PC-3 (cell line): ENCODE measurements around the gene MAD1L1. TPM values are rescaled to one million over a fixed set of nuclear protein-coding genes. Genes with fewer than 3 reads are reported as not detected.

Source experiments
- ATAC-seq: fragments of 200-7000 bp; cut with Tn5 transposase; 2 replicates; pipeline ENCODE4 v1.9.1; 2020; ENCODE audit warnings: mild to moderate bottlenecking, moderate library complexity
- BruUV-seq: library from RNA; stranded (reverse); fragments of 400-500 nt; replicated peaks from 2 replicates; lab custom pipeline; 2021; lab: Mats Ljungman, UMichigan
- CTCF ChIA-PET: fragments of 300-600 bp; sonication (Branson Sonifier 250); formaldehyde crosslinking; loops from one replicate; lab custom pipeline; 2022; ENCODE audit warnings: antibody characterized with exemption; lab: Charles Lee
- POLR2A ChIA-PET: fragments of 300-600 bp; sonication (Branson Sonifier 250); formaldehyde crosslinking; loops from one replicate; lab custom pipeline; 2022; ENCODE audit warnings: antibody characterized with exemption; ENCODE audit not compliant: unreplicated experiment; lab: Charles Lee
- DNase-seq: peaks from one replicate; pipeline ENCODE4 v3.0.0-alpha.2; 2015
- H2AFZ ChIP-seq: fragments of 300-600 bp; sonication (generic); 2 replicates; pipeline ENCODE4 v1.6.0; 2016; ENCODE audit warnings: antibody characterized with exemption, low read length
- H3F3A ChIP-seq: fragments of 300-600 bp; sonication (generic); one replicate; pipeline ENCODE4 v1.6.0; 2017; ENCODE audit warnings: antibody characterized with exemption, low read length, control low read depth, mild to moderate bottlenecking; ENCODE audit not compliant: unreplicated experiment
- H3K27ac ChIP-seq: fragments of 300-600 bp; sonication (generic); 2 replicates; pipeline ENCODE4 v1.5.1; 2016; ENCODE audit warnings: mild to moderate bottlenecking, low read length
- H3K27me3 ChIP-seq: fragments of 300-600 bp; sonication (generic); 2 replicates; pipeline ENCODE4 v1.6.1; 2016; ENCODE audit warnings: low read length, mixed read lengths
- H3K36me3 ChIP-seq: fragments of 300-600 bp; sonication (generic); 2 replicates; pipeline ENCODE4 v1.6.1; 2016; ENCODE audit warnings: low read depth, mixed run types, low read length, mixed read lengths
- H3K4me1 ChIP-seq: fragments of 300-600 bp; sonication (generic); 2 replicates; pipeline ENCODE4 v1.5.1; 2016; ENCODE audit warnings: low read length; ENCODE audit not compliant: insufficient read depth
- H3K4me2 ChIP-seq: fragments of 300-600 bp; sonication (generic); 2 replicates; pipeline ENCODE4 v1.6.0; 2016; ENCODE audit warnings: low read length
- H3K4me3 ChIP-seq: fragments of 300-600 bp; sonication (generic); 2 replicates; pipeline ENCODE4 v1.5.1; 2016; ENCODE audit warnings: mild to moderate bottlenecking, low read length, mixed read lengths
- H3K79me2 ChIP-seq: fragments of 300-600 bp; sonication (generic); 2 replicates; pipeline ENCODE4 v1.6.1; 2017; ENCODE audit warnings: low read length, mixed read lengths
- H3K9ac ChIP-seq: fragments of 300-600 bp; sonication (generic); 2 replicates; pipeline ENCODE4 v1.6.0; 2016; ENCODE audit warnings: mild to moderate bottlenecking, low read length
- H3K9me2 ChIP-seq: fragments of 300-600 bp; sonication (generic); replicated peaks from 2 replicates; pipeline ENCODE4 v1.6.1; 2016; ENCODE audit warnings: mixed run types, low read length, mixed read lengths
- H3K9me3 ChIP-seq: fragments of 300-600 bp; sonication (generic); 2 replicates; pipeline ENCODE4 v1.6.1; 2016; ENCODE audit warnings: low read length, mixed read lengths
- H4K20me1 ChIP-seq: fragments of 300-600 bp; sonication (generic); 2 replicates; pipeline ENCODE4 v1.6.1; 2016; ENCODE audit warnings: low read length, mixed read lengths
- EZH2 ChIP-seq: fragments of 300-600 bp; sonication (generic); IDR thresholded peaks from one replicate; pipeline ENCODE4 v1.6.1; 2017; ENCODE audit warnings: antibody characterized with exemption, mild to moderate bottlenecking, low read length; ENCODE audit not compliant: unreplicated experiment
- EZH2phosphoT487 ChIP-seq: fragments of 300-600 bp; sonication (generic); IDR thresholded peaks from 2 replicates; pipeline ENCODE4 v1.6.1; 2018; ENCODE audit warnings: mild to moderate bottlenecking, antibody characterized with exemption, low read length, borderline replicate concordance
- intact Hi-C: fragments of 100-400 bp; cut with micrococcal nuclease; formaldehyde crosslinking; loops from 2 replicates; pipeline ENCODE4 v1.9.0; 2023
- total RNA-seq: library from RNA; depleted of rRNA; stranded (reverse); fragments of >200 nt; gene quantifications from 2 replicates; pipeline ENCODE4 v1.2.3, GENCODE V29; 2014
- TF ChIP-seq, protein P1 (sequence below): fragments of 300-600 bp; sonication (generic); conservative IDR thresholded peaks from 2 replicates; pipeline ENCODE4 v1.5.1; 2017; ENCODE audit warnings: antibody characterized with exemption, low read depth, mild to moderate bottlenecking, low read length

Gene MAD1L1
- total RNA-seq, 1 experiment from 2014 or later, result 88.4 TPM

DNA sequence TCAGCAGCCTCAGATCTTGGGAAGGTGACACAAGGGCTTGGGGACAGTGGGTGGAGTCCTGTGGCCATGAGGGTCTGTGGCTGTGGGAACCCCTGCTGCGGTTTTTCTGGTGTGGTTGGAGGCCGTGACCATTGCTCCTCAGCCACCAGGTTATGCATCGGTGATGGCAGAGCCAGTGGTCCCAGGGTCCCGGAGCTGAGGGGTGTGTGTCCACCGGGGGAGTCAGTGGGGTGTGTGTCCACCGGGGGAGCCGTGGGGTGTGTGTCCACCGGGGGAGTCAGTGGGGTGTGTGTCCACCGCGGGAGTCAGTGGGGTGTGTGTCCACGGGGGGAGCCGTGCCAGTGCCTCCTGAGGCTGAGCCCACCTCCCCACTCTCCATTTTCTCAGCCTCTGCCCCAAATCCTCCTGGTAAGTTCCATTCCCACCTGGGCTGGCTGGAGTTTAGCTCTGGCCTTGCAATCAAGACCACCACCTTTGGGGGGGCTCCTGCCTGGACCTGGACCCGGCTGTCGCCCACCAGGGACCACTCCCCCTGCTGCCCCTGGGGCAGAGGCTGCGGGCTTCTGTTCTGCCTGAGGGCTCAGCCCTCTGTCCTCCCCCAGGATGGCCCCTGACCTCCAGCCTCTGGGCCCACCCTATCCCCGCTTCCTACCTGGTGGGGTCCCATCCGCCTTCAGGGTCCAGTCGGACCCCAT, 419.2 kb downstream of the MAD1L1 start:
- TF ChIP-seq, protein P1, sequence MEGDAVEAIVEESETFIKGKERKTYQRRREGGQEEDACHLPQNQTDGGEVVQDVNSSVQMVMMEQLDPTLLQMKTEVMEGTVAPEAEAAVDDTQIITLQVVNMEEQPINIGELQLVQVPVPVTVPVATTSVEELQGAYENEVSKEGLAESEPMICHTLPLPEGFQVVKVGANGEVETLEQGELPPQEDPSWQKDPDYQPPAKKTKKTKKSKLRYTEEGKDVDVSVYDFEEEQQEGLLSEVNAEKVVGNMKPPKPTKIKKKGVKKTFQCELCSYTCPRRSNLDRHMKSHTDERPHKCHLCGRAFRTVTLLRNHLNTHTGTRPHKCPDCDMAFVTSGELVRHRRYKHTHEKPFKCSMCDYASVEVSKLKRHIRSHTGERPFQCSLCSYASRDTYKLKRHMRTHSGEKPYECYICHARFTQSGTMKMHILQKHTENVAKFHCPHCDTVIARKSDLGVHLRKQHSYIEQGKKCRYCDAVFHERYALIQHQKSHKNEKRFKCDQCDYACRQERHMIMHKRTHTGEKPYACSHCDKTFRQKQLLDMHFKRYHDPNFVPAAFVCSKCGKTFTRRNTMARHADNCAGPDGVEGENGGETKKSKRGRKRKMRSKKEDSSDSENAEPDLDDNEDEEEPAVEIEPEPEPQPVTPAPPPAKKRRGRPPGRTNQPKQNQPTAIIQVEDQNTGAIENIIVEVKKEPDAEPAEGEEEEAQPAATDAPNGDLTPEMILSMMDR, result no peak
- TF ChIP-seq EZH2phosphoT487 (no peak), EZH2 (no peak)
- BruUV-seq, result no TSS peak
- ATAC-seq, result no peak

DNA sequence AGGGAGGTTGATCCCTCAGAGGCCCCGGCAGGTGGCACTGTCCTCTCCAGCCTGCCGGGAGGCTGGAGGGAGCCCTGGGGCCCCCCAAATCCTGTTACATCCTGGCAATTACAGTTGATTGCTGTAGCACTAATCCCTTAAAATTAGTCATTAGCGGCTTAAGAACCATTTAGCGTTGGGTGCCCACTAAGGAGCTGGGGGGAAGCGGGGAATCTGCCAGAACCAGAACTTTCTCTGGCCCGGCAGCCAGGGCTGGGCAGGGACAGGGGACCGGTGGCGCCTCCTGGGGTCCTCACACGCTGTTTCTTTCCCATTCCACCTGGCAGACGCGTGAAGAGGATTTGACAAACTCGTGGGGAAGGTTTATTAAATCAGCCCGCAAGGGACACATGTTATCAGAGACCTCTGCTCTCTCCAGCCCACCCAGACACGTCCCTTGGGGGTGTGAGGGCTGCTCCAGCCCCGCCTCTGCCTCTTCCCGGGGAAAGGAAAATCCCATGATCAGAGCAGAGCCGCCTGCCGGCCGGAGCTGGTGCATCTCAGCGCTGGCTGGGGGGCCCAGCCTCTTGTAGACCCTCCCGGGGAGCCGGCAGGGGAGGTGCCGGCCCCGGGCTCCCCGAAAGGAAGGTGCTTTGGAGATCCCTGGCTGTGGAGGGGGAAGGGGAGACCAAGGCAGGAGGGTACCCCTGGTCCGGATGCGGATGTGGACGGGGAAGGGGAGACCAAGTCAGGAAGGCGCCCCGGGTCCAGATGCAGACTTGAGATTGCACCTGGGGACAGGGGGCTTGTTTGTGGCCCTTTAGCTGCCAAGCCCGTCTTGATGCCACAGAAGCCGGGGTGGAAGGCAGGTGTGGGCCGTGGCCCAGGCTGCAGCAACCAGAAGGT, 420.0 kb downstream of the MAD1L1 start:
- TF ChIP-seq, protein P1, result peak; percentile 27; the same call in 1 of the 2 replicates
- TF ChIP-seq EZH2 (no peak), EZH2phosphoT487 (no peak)
- ChIA-PET CTCF (no interaction called here), POLR2A (no interaction called here)
- no TSS peak for BruUV-seq
- Histone ChIP-seq H3K9me3 (no peaks in the 10 kb centered on the region), H4K20me1 (no peaks in the 10 kb centered on the region), H3K9me2 (no peaks in the 10 kb centered on the region), H3F3A (no peaks in the 10 kb centered on the region), H3K4me3 (no peak overlapping the region), H3K9ac (no peak overlapping the region), H3K4me1 (no peaks in the 10 kb centered on the region), H3K27me3 (no peaks in the 10 kb centered on the region), H3K36me3 (no peaks in the 10 kb centered on the region), H3K79me2 (no peaks in the 10 kb centered on the region), H3K4me2 (no peak overlapping the region), H2AFZ (no peak overlapping the region), H3K27ac (no peak overlapping the region)
- intact Hi-C loops, result no loop called here
- ATAC-seq (peak; percentile 61; the same call in 1 of the 2 replicates), DNase-seq (peak; percentile 6)

More for the DNA sequence above, 419.2 kb downstream of the MAD1L1 start:
- no peak overlapping the region for H3K4me3 ChIP-seq
- no peaks in the 10 kb centered on the region for H3K36me3 ChIP-seq
- no peak overlapping the region for H3K4me2 ChIP-seq
- H3K9ac ChIP-seq, result no peak overlapping the region
- no peak overlapping the region for H3K27ac ChIP-seq
- H3K27me3 ChIP-seq, result no peaks in the 10 kb centered on the region
- no peaks in the 10 kb centered on the region for H4K20me1 ChIP-seq
- H2AFZ ChIP-seq, result no peak overlapping the region
- no peaks in the 10 kb centered on the region for H3K9me2 ChIP-seq
- POLR2A ChIA-PET, result interaction anchor here (0.5 kb wide), 1 partner anchor 9 kb away, joined by 5 read pairs; no protein-coding TSS in a partner anchor
- H3K79me2 ChIP-seq, result no peaks in the 10 kb centered on the region
- CTCF ChIA-PET, result no interaction called here
- H3K4me1 ChIP-seq, result no peaks in the 10 kb centered on the region
- no peak for DNase-seq
- no peaks in the 10 kb centered on the region for H3F3A ChIP-seq
- no peaks in the 10 kb centered on the region for H3K9me3 ChIP-seq
- intact Hi-C loops, result no loop called here
